SK-N-MC (cell line): ENCODE results near the gene EFL1.

ENCODE experiments used
- EZH2 ChIP-seq: fragments of 200-600 bp; sonication (generic); IDR thresholded peaks from one replicate; pipeline ENCODE4 v1.6.1; 2017; ENCODE audit warnings: antibody characterized with exemption
- FOXP2 ChIP-seq: optimal IDR thresholded peaks from 2 replicates; pipeline ENCODE3; 2011; ENCODE audit warnings: mild to moderate bottlenecking, moderate library complexity; ENCODE audit not compliant: insufficient read depth; ENCODE audit errors: extremely low read length, control extremely low read depth
- POLR2AphosphoS5 ChIP-seq: IDR thresholded peaks from 2 replicates; pipeline ENCODE4 v1.6.1; 2012; ENCODE audit warnings: mild to moderate bottlenecking, low read depth, low read length, borderline replicate concordance

DNA sequence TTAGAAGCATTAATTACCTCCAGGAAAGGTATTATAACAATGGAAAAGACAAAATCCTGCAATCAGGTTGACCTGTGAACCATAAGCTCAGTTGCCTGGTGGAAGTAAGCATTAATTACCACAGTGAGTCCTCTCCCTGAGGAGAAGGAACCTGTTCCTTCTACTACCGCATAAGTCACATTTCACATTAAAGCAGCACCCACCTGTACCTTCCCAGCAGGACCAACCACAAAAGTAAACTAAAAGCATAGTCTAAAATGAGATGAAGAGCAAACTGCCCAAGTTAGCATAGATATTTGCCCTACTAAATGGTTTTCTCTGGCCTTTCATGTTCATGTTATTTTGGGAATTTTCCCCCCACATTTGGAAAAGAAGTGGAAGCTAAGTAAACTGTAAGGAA is 78.2 kb downstream of the EFL1 start:
- TF ChIP-seq EZH2 (no peak), POLR2AphosphoS5 (no peak), FOXP2 (no peak)
